Epithelial cell of proximal tubule (primary cell): ENCODE measurements around the gene CASP10. TPM values are rescaled to one million over a fixed set of nuclear protein-coding genes. Genes with fewer than 3 reads are reported as not detected.

ENCODE experiments used
- DNase-seq: peaks from one replicate; pipeline ENCODE4 v3.0.0-alpha.2; 2011; ENCODE audit warnings: low read depth
- H3K4me3 ChIP-seq: 2 replicates; pipeline ENCODE4 v1.5.1; 2011; ENCODE audit warnings: low read depth, mild to moderate bottlenecking, low read length
- total RNA-seq: library from RNA; depleted of rRNA; stranded (reverse); fragments of >200 nt; gene quantifications from 2 replicates; pipeline ENCODE4 v1.2.3, GENCODE V29; 2015
- TF ChIP-seq, protein P1 (sequence below): conservative IDR thresholded peaks from 2 replicates; pipeline ENCODE4 v1.5.1; 2012; ENCODE audit warnings: low read depth, mild to moderate bottlenecking, low read length

CASP10 gene
- total RNA-seq, 1 donor from 2014 or later: 3.8 TPM

DNA sequence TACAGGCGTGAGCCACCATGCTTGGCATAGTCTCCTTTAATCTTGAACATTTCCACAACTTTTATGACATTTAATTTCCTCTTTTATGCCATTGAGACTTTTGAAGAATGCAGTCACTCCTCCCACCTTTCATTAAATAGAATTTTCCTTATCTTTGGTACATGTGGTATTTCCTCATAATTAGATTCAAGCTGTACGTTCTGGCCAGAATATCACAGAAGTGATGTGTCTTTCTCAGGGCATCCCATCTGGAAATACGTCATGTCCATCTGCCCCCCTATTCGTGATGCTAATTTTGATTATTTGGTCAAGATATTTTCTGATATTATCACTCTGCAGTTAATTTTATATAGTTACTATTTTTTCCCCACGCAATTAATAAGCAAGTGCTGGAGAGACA is 16.9 kb downstream of the CASP10 start:
- TF ChIP-seq, protein P1, sequence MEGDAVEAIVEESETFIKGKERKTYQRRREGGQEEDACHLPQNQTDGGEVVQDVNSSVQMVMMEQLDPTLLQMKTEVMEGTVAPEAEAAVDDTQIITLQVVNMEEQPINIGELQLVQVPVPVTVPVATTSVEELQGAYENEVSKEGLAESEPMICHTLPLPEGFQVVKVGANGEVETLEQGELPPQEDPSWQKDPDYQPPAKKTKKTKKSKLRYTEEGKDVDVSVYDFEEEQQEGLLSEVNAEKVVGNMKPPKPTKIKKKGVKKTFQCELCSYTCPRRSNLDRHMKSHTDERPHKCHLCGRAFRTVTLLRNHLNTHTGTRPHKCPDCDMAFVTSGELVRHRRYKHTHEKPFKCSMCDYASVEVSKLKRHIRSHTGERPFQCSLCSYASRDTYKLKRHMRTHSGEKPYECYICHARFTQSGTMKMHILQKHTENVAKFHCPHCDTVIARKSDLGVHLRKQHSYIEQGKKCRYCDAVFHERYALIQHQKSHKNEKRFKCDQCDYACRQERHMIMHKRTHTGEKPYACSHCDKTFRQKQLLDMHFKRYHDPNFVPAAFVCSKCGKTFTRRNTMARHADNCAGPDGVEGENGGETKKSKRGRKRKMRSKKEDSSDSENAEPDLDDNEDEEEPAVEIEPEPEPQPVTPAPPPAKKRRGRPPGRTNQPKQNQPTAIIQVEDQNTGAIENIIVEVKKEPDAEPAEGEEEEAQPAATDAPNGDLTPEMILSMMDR: no peak
- no peak overlapping the region for H3K4me3 ChIP-seq
- DNase-seq: no peak

DNA sequence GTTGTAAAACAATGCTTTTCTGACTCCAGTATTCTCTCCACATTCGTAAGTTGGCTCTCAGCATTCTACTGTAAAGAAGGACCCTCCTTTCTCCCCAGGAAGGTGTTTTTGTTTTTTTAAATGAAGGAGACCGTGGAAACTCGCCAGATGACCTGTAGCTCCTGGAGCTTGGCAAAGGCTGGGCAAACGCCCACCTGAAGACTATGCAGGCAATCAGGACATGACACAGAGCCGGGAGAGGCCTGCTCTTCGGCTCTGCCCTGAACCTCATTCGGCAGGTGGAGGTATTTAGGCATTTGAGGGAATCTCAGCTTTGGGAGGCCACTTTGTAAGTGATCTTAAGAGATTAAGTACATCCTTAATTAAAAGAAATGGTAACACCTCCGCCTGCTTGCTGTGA is 17.4 kb downstream of the CASP10 start:
- no peak overlapping the region for H3K4me3 ChIP-seq
- DNase-seq: no peak
- TF ChIP-seq, protein P1: no peak

DNA sequence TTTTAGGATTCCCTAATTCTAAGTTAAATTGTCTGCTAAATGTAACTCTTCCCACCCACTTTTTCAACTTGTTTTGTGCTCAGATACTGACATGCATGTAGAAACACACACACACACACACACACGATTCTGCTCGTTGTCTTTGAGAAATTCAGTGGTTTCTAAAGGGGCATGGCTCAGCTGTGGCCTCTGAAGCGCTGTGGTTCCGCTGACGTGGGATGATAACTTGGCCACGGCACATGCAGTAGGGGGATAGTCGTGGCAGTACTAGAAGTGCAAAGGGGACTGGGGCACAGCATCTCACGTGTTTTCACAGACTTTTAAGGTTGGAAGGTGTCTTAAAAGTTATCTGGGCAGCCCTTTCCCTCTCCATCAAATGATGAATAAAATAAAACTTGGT is 18.4 kb downstream of the CASP10 start:
- TF ChIP-seq, protein P1: no peak
- H3K4me3 ChIP-seq: no peak overlapping the region
- DNase-seq: no peak

DNA sequence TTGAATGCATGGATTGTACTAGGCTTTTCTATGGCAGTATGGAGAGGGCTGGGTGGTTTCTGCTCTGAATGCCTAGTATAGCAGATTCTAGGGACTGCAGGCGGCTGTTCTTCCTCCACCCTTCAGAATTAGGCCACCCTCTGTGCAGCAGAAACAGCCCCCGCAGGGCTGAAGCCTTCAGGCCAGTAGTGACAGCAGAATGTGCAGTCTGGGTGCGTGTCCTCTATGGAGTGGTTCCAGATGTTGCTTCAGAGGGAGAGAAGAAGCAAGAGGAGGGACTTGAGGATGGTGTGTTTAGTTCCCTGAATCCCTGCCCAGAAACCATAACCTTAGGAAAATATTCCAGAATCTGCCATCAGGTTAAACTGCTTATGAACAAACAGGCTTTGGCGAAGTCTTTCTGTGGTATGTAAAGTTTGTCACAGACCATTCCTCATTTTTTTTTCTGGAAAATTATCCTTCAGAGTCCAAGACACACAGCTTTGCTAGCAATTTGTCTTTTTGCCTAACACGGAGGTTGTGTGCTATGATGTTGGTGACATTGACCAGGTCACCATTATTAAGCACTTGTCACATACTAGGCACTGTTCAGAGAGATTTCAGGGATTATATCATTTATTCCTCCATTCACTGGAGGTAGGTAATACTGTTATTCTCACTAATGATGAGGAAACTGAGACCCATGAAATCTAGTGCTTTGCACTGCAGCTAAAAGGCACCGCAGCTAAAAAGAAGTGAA is 21.1 kb downstream of the CASP10 start:
- no peak overlapping the region for H3K4me3 ChIP-seq
- DNase-seq: no peak
- TF ChIP-seq, protein P1: no peak

DNA sequence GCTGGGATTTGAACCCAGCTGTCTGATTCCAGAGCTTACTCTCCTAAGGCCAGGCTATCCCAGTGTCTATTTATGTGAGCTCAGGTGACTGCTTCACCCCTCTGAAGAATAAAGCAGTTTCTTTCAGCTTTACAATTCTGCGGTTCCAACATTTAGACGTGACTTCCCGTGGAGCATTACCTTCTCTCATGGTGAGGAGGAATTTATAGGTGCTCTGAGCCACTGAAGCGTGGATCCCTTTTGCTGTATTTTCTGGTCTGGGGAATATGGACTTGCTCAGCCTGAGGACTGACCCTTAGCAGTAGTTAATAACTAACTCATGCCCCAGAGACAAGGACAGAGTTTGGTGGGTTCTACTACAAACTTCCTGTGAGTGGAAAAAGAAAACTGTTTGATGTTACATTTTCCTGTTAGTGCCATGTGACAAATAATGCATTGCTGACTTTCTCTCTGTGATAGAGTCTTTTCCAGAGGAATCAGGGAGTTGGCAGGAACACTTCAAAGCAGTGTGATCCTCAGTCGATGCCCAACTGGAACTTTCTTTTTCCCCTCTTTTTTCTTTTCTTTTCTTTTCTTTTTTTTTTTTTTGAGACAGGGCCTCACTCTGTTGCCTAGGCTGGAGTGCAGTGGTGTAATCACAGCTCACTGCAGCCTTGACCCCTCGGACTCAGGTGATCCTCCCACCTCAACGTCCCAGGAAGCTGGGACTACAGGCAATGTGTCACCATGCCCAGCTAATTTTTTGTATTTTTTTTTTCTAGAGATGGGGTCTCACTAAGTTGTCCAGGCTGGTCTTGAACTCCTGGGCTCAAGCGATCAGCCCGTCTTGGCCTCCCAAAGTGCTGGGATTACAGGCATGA is 21.9 kb downstream of the CASP10 start:
- TF ChIP-seq, protein P1: no peak
- peak; percentile 35 for DNase-seq
- H3K4me3 ChIP-seq: no peak overlapping the region

DNA sequence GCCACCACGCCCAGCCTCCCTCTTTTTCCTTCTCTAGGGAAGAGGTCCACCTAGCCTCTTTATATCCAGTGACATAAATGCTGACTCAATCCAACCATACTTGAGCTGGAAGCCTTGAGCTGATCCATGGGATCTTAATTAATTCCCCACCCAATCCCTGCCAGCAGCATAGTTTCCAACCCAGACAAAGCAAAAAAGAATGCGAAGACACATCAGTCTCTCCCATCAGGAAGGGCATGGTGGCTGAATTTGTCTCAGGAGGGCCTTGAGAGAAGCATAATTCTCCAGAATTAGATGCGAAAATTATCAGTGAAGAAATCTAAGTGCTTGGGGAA is 22.5 kb downstream of the CASP10 start:
- no peak for DNase-seq
- no peak overlapping the region for H3K4me3 ChIP-seq
- TF ChIP-seq, protein P1: no peak
